Measurements from ENCODE around the gene IP6K3. TPM values are rescaled to one million over a fixed set of nuclear protein-coding genes. Genes with fewer than 3 reads are reported as not detected.

The IP6K3 gene
- total RNA-seq, 2 experiments from 2014 or later: not detected

DNA sequence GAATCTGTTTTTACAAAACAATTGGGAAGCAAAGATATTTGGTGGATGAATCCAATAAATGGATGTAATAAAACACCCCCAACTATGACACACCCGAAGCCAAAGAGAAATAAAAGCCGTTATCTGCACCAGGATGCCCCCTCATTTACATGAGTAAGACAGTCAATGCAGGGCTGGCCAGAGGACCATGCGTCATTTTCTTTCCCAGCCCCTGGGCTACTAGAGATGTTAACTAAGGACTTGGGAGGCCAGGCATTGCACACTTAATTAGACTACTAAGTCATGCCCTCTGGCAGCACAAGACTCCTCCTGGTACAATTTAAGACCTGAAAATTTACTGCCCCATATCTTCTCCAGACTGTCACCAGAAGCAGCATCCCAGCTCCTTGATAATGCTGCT is 39.1 kb upstream of the IP6K3 start:
- DNase-seq: no peak
- ChIA-PET CTCF (interaction anchor here (0.5 kb wide), 1 partner anchor 378 kb away, joined by 3 read pairs; no protein-coding TSS in a partner anchor), POLR2A (no interaction called here)
- Mint-ChIP-seq H3K36me3 (ENCODE audit: low read depth) (peaks cover 46% of the 10 kb centered on the region), H3K27ac (peak overlapping the region; percentile 33), H3K4me1 (peaks cover 52% of the 10 kb centered on the region), H3K9me3 (no peaks in the 10 kb centered on the region), H3K27me3 (no peaks in the 10 kb centered on the region), H3K4me3 (no peak overlapping the region)

GRCh38 chr6:33784787-33785186 is 38.1 kb upstream of the IP6K3 start:
- H3K27ac Mint-ChIP-seq: peak overlapping the region; percentile 33
- DNase-seq: no peak
- H3K36me3 Mint-ChIP-seq (ENCODE audit: low read depth): peaks cover 52% of the 10 kb centered on the region
- H3K27me3 Mint-ChIP-seq: no peaks in the 10 kb centered on the region
- no peaks in the 10 kb centered on the region for H3K9me3 Mint-ChIP-seq
- ChIA-PET POLR2A (no interaction called here), CTCF (no interaction called here)
- no peak overlapping the region for H3K4me3 Mint-ChIP-seq
- peaks cover 56% of the 10 kb centered on the region for H3K4me1 Mint-ChIP-seq

GRCh38 chr6:33783781-33784520 is 37.2 kb upstream of the IP6K3 start:
- no peaks in the 10 kb centered on the region for H3K27me3 Mint-ChIP-seq
- POLR2A ChIA-PET: no interaction called here
- peaks cover 59% of the 10 kb centered on the region for H3K36me3 Mint-ChIP-seq (ENCODE audit: low read depth)
- CTCF ChIA-PET: interaction anchor here (1.9 kb wide), 1 partner anchor 13 kb away, joined by 5 read pairs; no protein-coding TSS in a partner anchor
- H3K4me3 Mint-ChIP-seq: no peak overlapping the region
- H3K27ac Mint-ChIP-seq: no peak overlapping the region
- no peak for DNase-seq
- H3K9me3 Mint-ChIP-seq: no peaks in the 10 kb centered on the region
- peaks cover 48% of the 10 kb centered on the region for H3K4me1 Mint-ChIP-seq

DNA sequence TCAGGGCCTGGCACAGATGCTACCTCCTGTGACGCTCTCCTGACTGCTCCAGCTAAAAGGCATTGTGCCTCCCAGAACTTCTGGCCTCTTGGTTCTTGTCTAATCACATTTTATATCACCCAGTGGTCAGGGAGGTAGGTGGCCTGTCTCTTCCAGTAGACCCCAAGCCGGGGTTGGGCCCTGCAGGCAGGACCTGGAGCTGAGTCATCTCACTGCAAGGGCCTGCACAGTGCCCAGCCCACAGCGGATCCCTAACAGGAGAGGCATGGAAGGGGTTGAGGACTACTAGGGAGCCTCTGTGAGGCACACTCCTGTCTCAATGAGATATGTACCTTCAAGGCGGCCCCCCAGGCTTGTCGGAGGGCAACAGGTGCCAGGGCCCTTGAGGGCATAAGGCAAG is 35.9 kb upstream of the IP6K3 start:
- H3K36me3 Mint-ChIP-seq (ENCODE audit: low read depth): peaks cover 62% of the 10 kb centered on the region
- no peaks in the 10 kb centered on the region for H3K9me3 Mint-ChIP-seq
- H3K4me3 Mint-ChIP-seq: no peak overlapping the region
- no peaks in the 10 kb centered on the region for H3K27me3 Mint-ChIP-seq
- no peak for DNase-seq
- peaks cover 44% of the 10 kb centered on the region for H3K4me1 Mint-ChIP-seq
- POLR2A ChIA-PET: no interaction called here
- no peak overlapping the region for H3K27ac Mint-ChIP-seq
- CTCF ChIA-PET: interaction anchor here (1.9 kb wide), 1 partner anchor 11 kb away, joined by 5 read pairs; no protein-coding TSS in a partner anchor

DNA sequence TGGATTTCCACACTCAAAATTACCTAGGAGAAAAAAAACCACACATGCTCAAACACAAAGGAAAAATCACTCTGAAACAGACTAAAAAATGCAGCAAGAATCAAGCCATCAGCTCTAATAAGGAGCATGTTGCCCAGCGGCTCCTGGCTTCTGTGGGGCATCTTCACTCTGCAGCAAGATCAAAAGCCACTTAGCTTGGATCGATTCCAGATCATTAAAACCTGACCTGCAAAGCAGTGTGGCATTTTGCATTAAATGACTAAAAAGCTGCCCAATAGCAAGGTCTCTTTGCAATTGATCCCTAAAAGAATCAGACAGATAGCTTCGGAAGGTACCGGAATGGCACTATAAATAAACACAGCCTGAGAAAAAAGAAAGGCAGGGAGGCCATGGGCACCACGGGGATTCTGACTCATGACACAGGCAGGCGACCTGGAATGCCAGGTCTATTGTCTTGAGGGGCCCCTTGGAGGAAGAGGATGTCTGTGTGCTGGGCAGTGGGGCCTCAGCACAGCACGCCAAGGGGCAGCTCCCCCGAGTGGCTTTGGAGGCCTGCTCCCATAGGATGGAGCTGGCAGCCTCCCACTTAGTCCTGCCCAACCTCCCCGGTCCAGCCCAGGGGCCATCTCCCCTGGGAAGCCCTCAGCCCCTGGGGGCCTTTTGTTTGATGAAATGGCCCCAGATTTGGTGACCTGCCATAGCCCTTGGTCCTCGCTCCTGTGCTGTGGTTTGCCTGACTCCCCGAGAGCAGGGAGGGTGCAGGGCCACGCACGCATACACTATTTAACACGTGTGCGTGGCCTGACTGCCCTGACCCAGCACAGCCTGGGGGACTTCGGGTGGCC is 34.6 kb upstream of the IP6K3 start:
- no peaks in the 10 kb centered on the region for H3K9me3 Mint-ChIP-seq
- CTCF ChIA-PET: interaction anchor here (1.9 to 2.6 kb wide), 2 partner anchors 10 kb away, joined by 5 to 10 read pairs; no protein-coding TSS in a partner anchor
- no peak overlapping the region for H3K4me3 Mint-ChIP-seq
- no peaks in the 10 kb centered on the region for H3K27me3 Mint-ChIP-seq
- peaks cover 31% of the 10 kb centered on the region for H3K4me1 Mint-ChIP-seq
- POLR2A ChIA-PET: no interaction called here
- no peak overlapping the region for H3K27ac Mint-ChIP-seq
- peaks cover 66% of the 10 kb centered on the region for H3K36me3 Mint-ChIP-seq (ENCODE audit: low read depth)
- no peak for DNase-seq

DNA sequence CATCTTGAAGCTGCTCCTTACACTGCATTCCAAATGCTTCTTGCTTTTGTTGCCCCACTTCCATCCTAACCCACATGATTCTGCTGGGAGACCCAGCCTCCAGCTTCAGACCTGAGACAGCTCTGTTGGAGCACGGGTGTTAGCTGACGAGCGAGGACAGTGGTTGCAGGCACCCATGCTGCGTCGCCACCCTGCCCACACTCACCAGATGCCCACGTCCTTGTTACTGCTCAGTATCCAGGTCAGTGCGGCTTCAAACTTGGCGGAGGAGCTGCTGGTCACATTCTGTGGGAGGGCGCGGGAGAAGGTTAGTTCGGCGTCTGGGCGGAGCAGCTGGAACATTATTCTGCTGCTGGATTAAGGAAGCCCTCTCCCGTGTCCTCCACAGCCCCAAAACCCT is 33.2 kb upstream of the IP6K3 start:
- CTCF ChIA-PET: interaction anchor here (0.6 to 2.6 kb wide), 4 partner anchors 9 to 248 kb away, joined by 3 to 10 read pairs (median 4); no protein-coding TSS in a partner anchor
- Mint-ChIP-seq H3K9me3 (no peaks in the 10 kb centered on the region), H3K36me3 (ENCODE audit: low read depth) (peaks cover 67% of the 10 kb centered on the region), H3K4me1 (peaks cover 17% of the 10 kb centered on the region), H3K27me3 (no peaks in the 10 kb centered on the region), H3K4me3 (no peak overlapping the region), H3K27ac (no peak overlapping the region)
- DNase-seq: no peak
- POLR2A ChIA-PET: no interaction called here

DNA sequence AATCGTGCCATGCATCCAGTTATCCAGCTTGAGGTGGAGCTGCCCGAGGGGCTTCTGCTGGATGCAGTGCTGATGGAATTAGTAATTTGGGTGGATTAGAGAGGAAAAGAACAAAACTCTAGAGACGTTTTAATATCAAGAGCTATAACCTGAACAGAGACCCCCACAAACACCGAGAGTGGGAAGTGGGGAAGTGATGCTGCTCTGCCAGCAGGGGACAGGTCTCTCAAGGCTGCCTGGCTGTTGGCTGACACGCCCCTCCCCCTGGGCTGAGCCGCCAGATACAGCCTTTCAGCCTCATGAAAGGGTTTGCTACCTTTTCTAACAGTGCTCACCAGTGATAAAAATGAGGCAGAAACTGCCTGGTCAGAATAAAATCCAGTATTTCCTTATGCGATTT is 32.6 kb upstream of the IP6K3 start:
- no peak overlapping the region for H3K4me3 Mint-ChIP-seq
- no peak overlapping the region for H3K27ac Mint-ChIP-seq
- CTCF ChIA-PET: interaction anchor here (0.7 to 2.6 kb wide), 5 partner anchors 8 to 248 kb away, joined by 3 to 10 read pairs (median 4); no protein-coding TSS in a partner anchor
- DNase-seq: no peak
- peaks cover 67% of the 10 kb centered on the region for H3K36me3 Mint-ChIP-seq (ENCODE audit: low read depth)
- peaks cover 12% of the 10 kb centered on the region for H3K4me1 Mint-ChIP-seq
- POLR2A ChIA-PET: no interaction called here
- H3K9me3 Mint-ChIP-seq: no peaks in the 10 kb centered on the region
- H3K27me3 Mint-ChIP-seq: no peaks in the 10 kb centered on the region

GRCh38 chr6:33778444-33779121 is 31.9 kb upstream of the IP6K3 start:
- DNase-seq: no peak
- H3K9me3 Mint-ChIP-seq: no peaks in the 10 kb centered on the region
- H3K4me3 Mint-ChIP-seq: no peak overlapping the region
- H3K27ac Mint-ChIP-seq: no peak overlapping the region
- ChIA-PET CTCF (interaction anchor here (0.8 to 1.8 kb wide), 4 partner anchors 9 to 250 kb away, joined by 3 to 5 read pairs (median 4); no protein-coding TSS in a partner anchor), POLR2A (no interaction called here)
- H3K27me3 Mint-ChIP-seq: no peaks in the 10 kb centered on the region
- H3K4me1 Mint-ChIP-seq: peaks cover 10% of the 10 kb centered on the region
- peaks cover 61% of the 10 kb centered on the region for H3K36me3 Mint-ChIP-seq (ENCODE audit: low read depth)

- CTCF ChIA-PET: interaction anchor here (0.8 to 1.8 kb wide), 4 partner anchors 10 to 250 kb away, joined by 3 to 5 read pairs (median 4); no protein-coding TSS in a partner anchor
Measured at GRCh38 chr6:33777398-33778388, 31.0 kb upstream of the IP6K3 start.

GRCh38 chr6:33776764-33777163 is 30.1 kb upstream of the IP6K3 start:
- no peaks in the 10 kb centered on the region for H3K9me3 Mint-ChIP-seq
- no peak overlapping the region for H3K27ac Mint-ChIP-seq
- H3K4me3 Mint-ChIP-seq: no peak overlapping the region
- no peaks in the 10 kb centered on the region for H3K27me3 Mint-ChIP-seq
- ChIA-PET CTCF (no interaction called here), POLR2A (no interaction called here)
- H3K36me3 Mint-ChIP-seq (ENCODE audit: low read depth): peaks cover 53% of the 10 kb centered on the region
- DNase-seq: no peak
- H3K4me1 Mint-ChIP-seq: peaks cover 15% of the 10 kb centered on the region

More at GRCh38 chr6:33777398-33778388, 31.0 kb upstream of the IP6K3 start:
- no peaks in the 10 kb centered on the region for H3K27me3 Mint-ChIP-seq
- H3K9me3 Mint-ChIP-seq: no peaks in the 10 kb centered on the region
- no peak overlapping the region for H3K4me3 Mint-ChIP-seq
- DNase-seq: no peak
- no peak overlapping the region for H3K27ac Mint-ChIP-seq
- POLR2A ChIA-PET: no interaction called here
- peaks cover 10% of the 10 kb centered on the region for H3K4me1 Mint-ChIP-seq
- H3K36me3 Mint-ChIP-seq (ENCODE audit: low read depth): peaks cover 55% of the 10 kb centered on the region

- no peaks in the 10 kb centered on the region for H3K27me3 Mint-ChIP-seq
- H3K9me3 Mint-ChIP-seq: no peaks in the 10 kb centered on the region
- CTCF ChIA-PET: no interaction called here
- H3K4me3 Mint-ChIP-seq: no peak overlapping the region
- peaks cover 15% of the 10 kb centered on the region for H3K4me1 Mint-ChIP-seq
- POLR2A ChIA-PET: no interaction called here
- DNase-seq: no peak
- peaks cover 54% of the 10 kb centered on the region for H3K36me3 Mint-ChIP-seq (ENCODE audit: low read depth)
- no peak overlapping the region for H3K27ac Mint-ChIP-seq
Measured at GRCh38 chr6:33776186-33776585, 29.5 kb upstream of the IP6K3 start.

DNA sequence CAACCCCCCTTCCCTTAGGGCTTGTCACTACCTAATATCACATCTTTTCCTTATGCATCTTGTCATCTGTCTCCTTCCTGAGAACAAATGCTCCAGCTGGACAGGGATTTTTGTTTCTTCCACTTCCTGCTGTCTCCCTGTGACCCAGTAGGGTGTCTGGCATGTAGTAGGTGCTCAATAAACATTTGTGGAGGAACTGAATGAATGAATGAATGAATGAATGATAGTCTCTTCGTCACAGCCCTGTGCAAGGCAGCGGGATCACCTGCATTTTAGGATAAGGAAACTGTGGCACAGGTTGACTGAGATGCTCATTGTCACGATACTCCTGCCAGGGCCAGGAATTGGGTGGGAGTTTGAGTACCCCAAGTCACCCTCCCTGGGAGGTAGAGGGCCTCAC is 28.1 kb upstream of the IP6K3 start:
- Mint-ChIP-seq H3K4me1 (peaks cover 5% of the 10 kb centered on the region), H3K9me3 (no peaks in the 10 kb centered on the region), H3K27ac (no peak overlapping the region)

More for the DNA sequence above, 28.1 kb upstream of the IP6K3 start:
- ChIA-PET POLR2A (interaction anchor here (0.6 kb wide), 1 partner anchor 80 kb away, joined by 5 read pairs; no protein-coding TSS in a partner anchor), CTCF (interaction anchor here (9.8 kb wide), 1 partner anchor 252 kb away, joined by 71 read pairs; no protein-coding TSS in a partner anchor)
- no peak overlapping the region for H3K4me3 Mint-ChIP-seq
- peaks cover 46% of the 10 kb centered on the region for H3K36me3 Mint-ChIP-seq (ENCODE audit: low read depth)
- no peak for DNase-seq
- H3K27me3 Mint-ChIP-seq: no peaks in the 10 kb centered on the region
